ENCODE measurements around the gene FKBP9.
"Not testable (repeated sequence)": the region's sequence is repeated elsewhere in the genome, so short reads cannot be mapped to it uniquely, and the experiment has no call there.

Gene FKBP9

GRCh38 chr7:32937344-32938174, 19.7 kb upstream of the FKBP9 start:
- no peak for TF ChIP-seq JUND (IDR thresholded peaks at IDR 0.05; ENCODE audit: low read depth)
- in situ Hi-C loops (cut with HindIII; ENCODE audit: low pct_unique_long_range_greater_than_20kb, low sequenced_read_pairs): no loop called here
- DNase-seq (ENCODE audit: low read depth in 1 of 2, low spot score in 1 of 2): no peak

DNA sequence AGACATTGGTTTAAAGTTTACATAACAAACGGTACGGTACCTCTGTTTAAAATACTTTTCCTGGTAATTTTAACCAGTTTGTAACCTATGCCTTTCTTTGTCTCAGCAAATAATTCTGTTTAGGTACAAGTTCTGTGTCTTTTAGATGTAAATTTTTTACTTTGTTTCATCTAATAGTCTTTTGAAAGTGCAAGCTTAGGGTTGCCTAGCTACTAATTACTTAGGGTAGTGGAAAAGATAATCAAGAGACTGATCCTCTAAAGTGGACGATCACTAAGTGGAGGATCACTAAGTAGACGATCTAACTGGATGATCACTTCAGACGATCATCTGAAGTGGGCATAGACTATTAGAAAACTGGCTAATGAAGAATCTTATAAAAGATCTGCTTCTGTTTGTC, 16.1 kb upstream of the FKBP9 start:
- TF ChIP-seq JUND (IDR thresholded peaks at IDR 0.05; ENCODE audit: low read depth): no peak
- DNase-seq (ENCODE audit: low read depth in 1 of 2, low spot score in 1 of 2): no peak
- in situ Hi-C loops (cut with HindIII; ENCODE audit: low pct_unique_long_range_greater_than_20kb, low sequenced_read_pairs): no loop called here

DNA sequence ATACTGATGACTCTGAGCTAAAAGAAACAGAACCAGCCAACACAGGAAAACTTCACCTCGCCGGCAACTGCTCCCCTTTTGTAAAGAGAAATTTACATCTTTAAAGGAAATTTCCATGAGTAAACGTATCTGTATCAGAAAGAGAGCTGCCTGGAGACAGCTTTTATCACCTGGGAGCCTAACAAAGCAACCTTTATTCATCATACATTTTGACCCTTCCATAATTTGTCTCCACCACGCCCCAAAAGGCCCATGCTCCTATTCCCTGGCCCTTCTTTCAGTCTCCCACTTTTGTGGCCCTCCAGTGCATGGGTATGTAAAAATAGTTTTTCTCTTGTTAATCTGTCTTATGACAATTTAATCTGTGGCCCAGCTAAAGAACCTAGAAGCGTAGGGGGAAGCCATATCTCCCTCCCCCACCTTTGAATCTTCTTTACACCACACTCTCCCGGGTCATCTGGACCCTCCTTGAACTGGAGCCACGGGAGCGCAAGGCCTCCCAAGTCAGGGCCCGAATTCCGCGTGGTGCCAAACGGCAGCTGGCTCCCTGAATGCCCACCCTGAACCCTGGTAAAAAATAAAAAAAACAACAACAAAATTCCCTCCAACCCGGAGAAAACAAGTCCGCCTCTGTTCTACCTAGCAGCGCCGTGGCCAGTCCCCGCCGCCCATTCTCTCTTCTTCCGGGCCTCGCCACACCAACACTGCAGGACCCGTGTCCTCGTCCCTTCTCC, 15.4 kb upstream of the FKBP9 start:
- no peak for DNase-seq (ENCODE audit: low read depth in 1 of 2, low spot score in 1 of 2)
- in situ Hi-C loops (cut with HindIII; ENCODE audit: low pct_unique_long_range_greater_than_20kb, low sequenced_read_pairs): no loop called here
- no peak for TF ChIP-seq JUND (IDR thresholded peaks at IDR 0.05; ENCODE audit: low read depth)

- in situ Hi-C loops (cut with HindIII; ENCODE audit: low pct_unique_long_range_greater_than_20kb, low sequenced_read_pairs): no loop called here
- DNase-seq (ENCODE audit: low read depth in 1 of 2, low spot score in 1 of 2): peak; percentile 72 to 78
- TF ChIP-seq JUND (IDR thresholded peaks at IDR 0.05; ENCODE audit: low read depth): no peak
These were observed 14.6 kb upstream of the FKBP9 start for GRCh38 chr7:32942415-32943251.

DNA sequence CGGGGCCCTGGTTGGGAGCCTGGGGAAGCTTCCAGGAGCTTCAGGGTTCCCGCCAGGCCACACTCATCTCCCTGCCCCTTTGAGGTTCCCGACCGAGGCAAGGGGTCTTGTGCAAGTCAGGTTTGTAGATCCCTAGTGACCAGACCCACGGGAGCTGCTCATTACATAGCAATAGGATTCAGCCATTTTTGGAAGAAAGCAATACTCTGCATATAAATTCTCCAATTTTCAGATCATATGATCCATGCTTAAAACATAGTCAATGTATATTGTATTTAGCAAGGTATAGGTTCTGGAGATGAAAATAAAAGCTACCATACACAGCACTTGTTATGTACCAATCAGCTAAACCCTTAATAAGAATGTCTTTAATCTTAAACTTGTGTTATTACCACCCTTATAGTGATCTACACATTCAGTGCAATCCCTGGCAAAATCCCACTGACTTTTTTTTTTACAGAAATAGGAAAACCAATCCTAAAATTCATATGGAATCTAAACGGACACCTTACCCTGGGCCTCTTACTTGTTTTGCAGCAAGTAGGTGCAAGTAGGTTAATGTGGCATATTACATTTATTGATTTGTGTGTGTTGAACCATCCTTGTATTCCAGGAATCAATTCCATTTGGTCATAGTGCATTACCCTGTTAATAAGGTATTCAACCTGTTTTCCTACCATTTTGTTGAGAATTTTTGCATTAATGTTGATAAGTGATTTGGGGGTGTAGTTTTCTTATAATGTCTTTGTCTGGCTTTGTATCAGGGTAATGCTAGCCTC, 13.8 kb upstream of the FKBP9 start:
- no peak for DNase-seq (ENCODE audit: low read depth in 1 of 2, low spot score in 1 of 2)
- in situ Hi-C loops (cut with HindIII; ENCODE audit: low pct_unique_long_range_greater_than_20kb, low sequenced_read_pairs): no loop called here
- TF ChIP-seq JUND (IDR thresholded peaks at IDR 0.05; ENCODE audit: low read depth): no peak

DNA sequence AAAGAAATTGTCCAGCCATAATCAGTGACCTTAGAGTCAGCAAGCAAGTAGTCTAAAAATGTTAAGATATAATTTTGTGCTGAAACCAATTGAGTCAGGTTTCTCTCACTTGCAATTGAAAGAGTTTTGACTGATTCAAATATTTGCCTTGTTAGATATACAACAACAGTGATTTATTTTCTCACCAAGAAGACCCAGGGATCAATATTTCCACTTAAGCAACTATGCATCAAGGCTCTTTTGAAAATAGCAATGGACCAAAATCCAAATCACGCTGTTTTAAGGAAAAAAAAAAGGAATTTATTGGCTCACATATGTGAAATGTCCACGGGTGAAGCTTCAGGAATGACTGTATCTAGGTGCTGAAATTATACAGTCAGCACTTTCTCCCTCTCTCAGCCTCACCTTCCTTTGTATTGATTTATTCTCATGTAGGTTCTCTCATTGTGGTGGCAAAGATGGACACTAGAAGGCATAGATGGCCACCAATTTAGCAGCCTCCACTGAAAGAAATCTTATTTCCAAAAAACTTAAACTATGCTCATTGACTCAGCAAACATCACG, 9.7 kb upstream of the FKBP9 start:
- no peak for TF ChIP-seq JUND (IDR thresholded peaks at IDR 0.05; ENCODE audit: low read depth)
- in situ Hi-C loops (cut with HindIII; ENCODE audit: low pct_unique_long_range_greater_than_20kb, low sequenced_read_pairs): no loop called here
- no peak for DNase-seq (ENCODE audit: low read depth in 1 of 2, low spot score in 1 of 2)

GRCh38 chr7:32948202-32948601, 9.0 kb upstream of the FKBP9 start:
- no peak for TF ChIP-seq JUND (IDR thresholded peaks at IDR 0.05; ENCODE audit: low read depth)
- in situ Hi-C loops (cut with HindIII; ENCODE audit: low pct_unique_long_range_greater_than_20kb, low sequenced_read_pairs): no loop called here

GRCh38 chr7:32952876-32953275, 4.4 kb upstream of the FKBP9 start:
- in situ Hi-C loops (cut with HindIII; ENCODE audit: low pct_unique_long_range_greater_than_20kb, low sequenced_read_pairs): no loop called here
- no peak for DNase-seq (ENCODE audit: low read depth in 1 of 2, low spot score in 1 of 2)
- no peak for TF ChIP-seq JUND (IDR thresholded peaks at IDR 0.05; ENCODE audit: low read depth)

More at GRCh38 chr7:32948202-32948601, 9.0 kb upstream of the FKBP9 start:
- DNase-seq (ENCODE audit: low read depth in 1 of 2, low spot score in 1 of 2): peak in 1 of 2 experiments; percentile 28

DNA sequence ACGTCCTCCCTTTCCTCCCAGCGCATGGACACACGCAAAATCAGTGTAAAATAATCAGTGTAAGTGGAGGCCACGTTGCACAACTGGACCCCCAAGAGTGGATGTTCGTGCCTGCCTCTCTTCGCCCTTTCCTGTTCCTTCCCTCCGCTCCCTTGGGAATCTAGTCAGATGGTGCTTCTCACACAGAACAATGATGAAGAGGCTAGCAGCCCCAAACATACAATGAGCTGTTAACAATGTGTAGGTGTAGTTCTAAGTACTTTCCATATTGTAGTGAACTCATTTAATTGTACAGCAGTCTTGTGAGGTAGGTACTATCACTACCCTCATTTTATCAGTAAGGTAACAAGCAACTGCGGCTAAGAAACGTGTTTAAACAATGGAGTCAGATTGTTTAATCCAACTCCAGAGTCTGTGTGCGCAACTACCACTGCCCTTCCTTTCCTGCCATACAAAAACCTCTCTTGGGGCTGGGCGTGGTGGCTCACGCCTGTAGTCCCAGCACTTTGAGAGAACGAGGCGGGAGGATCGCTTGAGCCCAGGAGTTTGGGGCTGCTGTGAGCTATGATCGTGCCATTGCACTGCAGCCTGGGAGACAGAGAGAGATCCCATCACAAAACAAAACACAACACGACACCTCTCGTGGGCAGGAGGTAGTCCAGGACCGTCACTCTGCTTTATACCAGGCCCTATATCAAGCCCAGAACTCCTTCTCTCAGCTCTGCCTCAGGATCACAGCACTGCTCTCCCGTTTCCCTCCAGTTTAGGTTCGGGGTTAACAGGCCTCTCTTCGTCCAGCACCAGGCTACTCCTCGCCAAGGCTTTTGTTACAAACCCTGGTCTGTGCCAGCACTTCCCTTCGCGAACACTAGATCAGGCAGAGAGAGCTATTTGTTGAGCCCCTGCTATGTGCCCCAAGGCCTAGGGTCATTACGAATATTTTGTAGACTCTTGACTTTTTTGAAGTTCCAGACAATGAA, 1.1 kb downstream of the FKBP9 start:
- in situ Hi-C loops (cut with HindIII; ENCODE audit: low pct_unique_long_range_greater_than_20kb, low sequenced_read_pairs): no loop called here
- DNase-seq (ENCODE audit: low read depth in 1 of 2, low spot score in 1 of 2): peak in 1 of 2 experiments; percentile 25
- TF ChIP-seq JUND (IDR thresholded peaks at IDR 0.05; ENCODE audit: low read depth): no peak

DNA sequence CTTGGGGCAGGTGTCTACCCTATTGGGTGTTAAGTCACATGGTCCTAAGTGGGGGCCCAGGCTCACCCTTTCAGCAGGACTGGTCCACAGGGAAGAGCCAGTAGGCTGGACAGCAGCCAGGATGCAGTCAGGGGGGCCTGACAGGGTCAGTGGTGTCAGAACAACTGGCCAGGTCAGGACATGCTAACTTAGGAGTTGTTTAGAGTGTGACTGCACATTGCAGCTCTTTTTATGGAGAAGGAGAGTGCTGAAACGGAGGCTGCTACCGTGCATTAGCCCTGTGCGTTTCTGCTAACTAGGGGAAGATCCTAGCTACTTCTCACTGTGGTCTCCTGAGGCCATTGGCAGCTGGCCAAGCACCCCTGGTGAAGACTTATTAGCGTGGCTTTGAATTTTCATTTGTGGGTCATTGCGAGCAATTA, 6.7 kb downstream of the FKBP9 start:
- DNase-seq (ENCODE audit: low read depth in 1 of 2, low spot score in 1 of 2); in situ Hi-C loops (cut with HindIII; ENCODE audit: low pct_unique_long_range_greater_than_20kb, low sequenced_read_pairs): not testable (repeated sequence)

DNA sequence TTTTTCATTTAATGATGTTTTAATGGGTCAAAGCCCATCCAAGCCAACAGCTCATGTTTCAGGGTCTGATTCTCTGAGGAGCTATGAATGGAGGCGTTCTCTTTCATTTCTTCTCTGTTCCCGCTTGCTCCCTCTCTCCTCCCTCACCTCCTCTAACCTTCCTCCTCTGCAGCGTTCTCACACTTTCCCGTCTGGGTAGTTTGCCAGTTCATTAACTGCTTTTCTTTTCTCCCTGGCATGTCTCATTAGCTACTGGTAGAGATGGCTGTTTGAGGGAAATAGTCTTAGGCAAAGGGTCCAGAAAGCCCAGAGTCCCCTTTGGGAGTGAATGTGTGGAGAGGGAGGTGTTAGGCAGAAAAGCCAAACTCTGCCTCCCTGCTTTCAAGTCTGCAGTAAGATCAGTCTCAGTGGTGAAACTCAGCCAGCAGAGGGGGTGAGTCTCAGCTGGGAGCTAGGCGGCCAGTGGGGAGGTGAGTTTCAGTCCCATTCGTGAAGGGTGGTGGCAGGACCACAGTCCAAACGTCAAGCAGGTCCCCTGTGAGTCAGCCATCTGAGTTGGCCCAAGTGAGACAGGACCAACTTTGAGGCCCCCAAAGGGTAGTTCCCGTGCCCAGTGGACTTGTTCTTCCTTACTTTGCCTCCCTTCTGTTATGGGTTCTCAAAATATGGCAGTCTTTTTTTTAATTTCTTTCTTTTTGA, 7.4 kb downstream of the FKBP9 start:
- DNase-seq (ENCODE audit: low read depth in 1 of 2, low spot score in 1 of 2): peak in 1 of 2 experiments; percentile 33
- in situ Hi-C loops (cut with HindIII; ENCODE audit: low pct_unique_long_range_greater_than_20kb, low sequenced_read_pairs): not testable (repeated sequence)

- DNase-seq (ENCODE audit: low read depth in 1 of 2, low spot score in 1 of 2); in situ Hi-C loops (cut with HindIII; ENCODE audit: low pct_unique_long_range_greater_than_20kb, low sequenced_read_pairs): not testable (repeated sequence)
These were observed 9.4 kb downstream of the FKBP9 start for GRCh38 chr7:32966489-32967267.

- DNase-seq (ENCODE audit: low read depth in 1 of 2, low spot score in 1 of 2); in situ Hi-C loops (cut with HindIII; ENCODE audit: low pct_unique_long_range_greater_than_20kb, low sequenced_read_pairs): not testable (repeated sequence)
These were observed 10.0 kb downstream of the FKBP9 start for GRCh38 chr7:32967268-32967582.

DNA sequence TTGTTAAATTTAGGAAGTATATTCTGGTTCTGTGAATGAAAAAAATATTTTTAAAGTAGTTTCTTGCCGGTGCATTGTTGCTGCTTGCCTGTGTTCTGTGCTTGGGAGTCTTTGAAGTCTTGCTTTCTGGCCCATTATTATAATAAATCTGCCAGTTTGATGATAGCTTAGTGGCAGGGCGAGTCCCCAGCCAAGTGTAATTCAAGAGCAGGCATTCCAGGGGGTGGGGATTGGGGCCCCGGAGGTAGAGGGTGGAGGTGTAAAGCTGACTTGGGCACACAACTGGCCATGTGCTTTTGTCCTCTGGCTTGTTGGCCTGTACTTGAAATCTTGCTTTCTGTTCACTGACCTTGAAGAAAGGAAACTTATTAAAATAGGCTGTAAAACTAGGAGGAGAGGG, 14.7 kb downstream of the FKBP9 start:
- DNase-seq (ENCODE audit: low read depth in 1 of 2, low spot score in 1 of 2); in situ Hi-C loops (cut with HindIII; ENCODE audit: low pct_unique_long_range_greater_than_20kb, low sequenced_read_pairs): not testable (repeated sequence)
